ENCODE data around the gene DOK6.
"Not testable (repeated sequence)": the region's sequence is repeated elsewhere in the genome, so short reads cannot be mapped to it uniquely, and the experiment has no call there.

DOK6 gene

GRCh38 chr18:69854455-69854854 lies 453.8 kb downstream of the DOK6 start:
- no peak for DNase-seq (ENCODE audit: low read depth in 2 of 3, low spot score in 2 of 3)

DNA sequence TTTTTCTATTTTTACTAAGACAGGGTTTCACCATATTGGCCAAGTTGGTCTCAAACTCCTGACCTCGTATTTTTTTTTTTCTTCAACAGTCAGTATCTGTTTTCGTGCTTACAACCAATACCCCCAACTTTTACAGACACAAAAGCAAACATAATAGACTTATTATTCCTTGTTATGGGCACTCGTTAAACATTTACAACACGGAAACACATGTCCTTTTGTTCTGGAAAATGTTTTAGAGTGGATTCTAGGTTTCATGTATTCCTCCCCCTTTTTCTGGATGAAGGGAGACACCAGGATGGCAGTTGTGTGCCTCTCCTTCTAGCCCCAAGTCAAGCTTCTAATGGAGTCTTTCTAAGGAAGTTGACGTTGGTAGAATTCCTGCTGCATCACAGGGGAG lies 458.2 kb downstream of the DOK6 start:
- DNase-seq (ENCODE audit: low read depth in 2 of 3, low spot score in 2 of 3), result no peak

DNA sequence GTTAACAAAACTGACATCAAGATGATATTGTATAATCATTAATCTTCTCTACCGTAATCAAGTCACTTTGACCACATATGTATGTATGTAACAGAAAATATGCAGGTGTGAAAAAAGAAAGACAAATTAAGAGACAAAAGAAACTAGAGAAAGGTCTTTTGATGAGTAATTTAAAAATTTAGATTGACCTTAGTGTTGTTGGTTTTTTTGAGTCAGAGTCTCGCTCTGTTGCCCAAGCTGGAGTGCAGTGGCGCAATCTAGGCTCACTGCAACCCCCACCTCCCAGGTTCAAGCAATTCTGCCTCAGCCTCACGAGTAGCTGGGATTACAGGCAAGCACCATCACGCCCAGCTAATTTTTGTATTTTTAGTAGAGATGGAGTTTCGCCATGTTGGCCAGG lies 464.1 kb downstream of the DOK6 start:
- DNase-seq (ENCODE audit: low read depth in 2 of 3, low spot score in 2 of 3), result not testable (repeated sequence)

- DNase-seq (ENCODE audit: low read depth in 2 of 3, low spot score in 2 of 3), result no peak
Measured at GRCh38 chr18:69865776-69866175, 465.1 kb downstream of the DOK6 start.

- DNase-seq (ENCODE audit: low read depth in 2 of 3, low spot score in 2 of 3), result no peak
Measured at GRCh38 chr18:69866212-69866611, 465.5 kb downstream of the DOK6 start.

GRCh38 chr18:69870736-69871135 lies 470.0 kb downstream of the DOK6 start:
- DNase-seq (ENCODE audit: low read depth in 2 of 3, low spot score in 2 of 3), result no peak

- no peak for DNase-seq (ENCODE audit: low read depth in 2 of 3, low spot score in 2 of 3)
Measured at GRCh38 chr18:69871363-69871762, 470.7 kb downstream of the DOK6 start.

GRCh38 chr18:69872661-69873060 lies 472.0 kb downstream of the DOK6 start:
- no peak for DNase-seq (ENCODE audit: low read depth in 2 of 3, low spot score in 2 of 3)

DNA sequence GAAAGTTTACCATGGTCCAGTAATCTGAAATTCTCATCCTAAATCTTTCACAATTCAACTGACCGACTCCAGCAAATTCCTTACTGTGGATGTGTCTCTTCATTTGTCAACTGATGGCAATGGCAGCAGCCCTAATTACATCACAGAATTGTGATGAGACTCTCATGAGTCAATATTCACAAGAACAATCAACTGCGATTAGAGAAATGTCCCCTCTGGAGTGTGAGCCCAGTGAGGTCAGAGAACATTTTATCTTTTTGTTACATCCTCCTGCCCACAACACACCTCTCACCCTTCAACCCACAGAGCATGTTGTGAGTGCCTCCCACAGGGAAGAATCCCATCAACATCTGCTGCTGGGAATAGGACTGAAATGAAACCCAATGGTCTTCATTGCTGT lies 473.4 kb downstream of the DOK6 start:
- DNase-seq (ENCODE audit: low read depth in 2 of 3, low spot score in 2 of 3), result no peak

GRCh38 chr18:69876490-69876889 lies 475.8 kb downstream of the DOK6 start:
- DNase-seq (ENCODE audit: low read depth in 2 of 3, low spot score in 2 of 3), result no peak

DNA sequence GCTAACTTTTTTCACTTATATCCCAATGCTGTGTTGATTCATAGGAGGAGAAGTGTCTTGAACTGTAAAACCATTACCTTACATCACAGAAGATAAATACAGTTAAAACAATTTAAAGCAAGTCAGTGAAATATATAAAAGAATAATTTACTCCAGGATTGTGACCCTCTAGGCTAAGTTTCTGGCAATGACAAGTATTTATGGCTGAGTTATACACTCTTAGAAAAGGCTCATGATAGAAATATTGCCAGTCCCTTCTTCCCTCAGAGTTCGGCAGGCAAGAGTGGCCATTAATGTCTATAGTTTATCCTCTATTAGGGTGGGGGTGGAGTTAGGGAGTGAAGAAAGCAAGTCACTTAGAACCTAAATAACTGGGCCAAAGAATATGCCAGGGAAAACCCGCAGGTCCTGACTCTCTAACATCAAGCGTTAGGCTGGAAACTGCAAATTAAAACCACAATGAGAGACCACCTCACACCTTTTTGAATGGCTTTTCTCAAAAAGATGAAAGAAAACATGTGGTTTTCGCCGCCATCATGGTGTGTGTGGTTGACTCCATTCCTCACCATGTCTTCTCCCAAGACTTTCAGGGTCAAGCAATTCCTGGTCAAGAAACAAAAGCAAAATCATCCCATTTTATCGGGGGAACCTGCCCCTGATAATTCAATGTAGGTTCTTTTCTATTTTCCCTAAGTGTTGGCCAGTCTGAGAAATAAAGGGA lies 477.7 kb downstream of the DOK6 start:
- no peak for DNase-seq (ENCODE audit: low read depth in 2 of 3, low spot score in 2 of 3)

DNA sequence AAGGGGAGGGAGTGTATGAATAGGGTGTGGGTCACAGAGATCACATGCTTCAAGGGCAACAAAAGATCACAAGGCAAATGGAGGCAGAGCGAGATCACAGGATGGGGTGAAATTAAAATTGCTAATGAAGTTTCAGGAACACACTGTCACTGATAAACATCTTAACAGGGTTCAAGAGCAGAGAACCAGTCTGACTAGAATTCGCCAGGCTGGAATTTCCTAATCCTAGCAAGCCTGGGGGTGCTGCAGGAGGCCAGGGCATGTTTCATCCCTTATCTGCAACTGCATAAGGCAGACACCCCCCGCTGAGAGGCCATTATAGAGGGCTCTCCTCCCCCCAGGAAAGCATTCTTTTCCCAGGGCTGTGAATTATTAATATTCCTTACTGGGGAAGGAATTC lies 478.4 kb downstream of the DOK6 start:
- DNase-seq (ENCODE audit: low read depth in 2 of 3, low spot score in 2 of 3), result not testable (repeated sequence)

GRCh38 chr18:69880083-69880482 lies 479.4 kb downstream of the DOK6 start:
- no peak for DNase-seq (ENCODE audit: low read depth in 2 of 3, low spot score in 2 of 3)

GRCh38 chr18:69882965-69883668 lies 482.4 kb downstream of the DOK6 start:
- no peak for DNase-seq (ENCODE audit: low read depth in 2 of 3, low spot score in 2 of 3)

GRCh38 chr18:69883781-69884180 lies 483.1 kb downstream of the DOK6 start:
- DNase-seq (ENCODE audit: low read depth in 2 of 3, low spot score in 2 of 3), result no peak

DNA sequence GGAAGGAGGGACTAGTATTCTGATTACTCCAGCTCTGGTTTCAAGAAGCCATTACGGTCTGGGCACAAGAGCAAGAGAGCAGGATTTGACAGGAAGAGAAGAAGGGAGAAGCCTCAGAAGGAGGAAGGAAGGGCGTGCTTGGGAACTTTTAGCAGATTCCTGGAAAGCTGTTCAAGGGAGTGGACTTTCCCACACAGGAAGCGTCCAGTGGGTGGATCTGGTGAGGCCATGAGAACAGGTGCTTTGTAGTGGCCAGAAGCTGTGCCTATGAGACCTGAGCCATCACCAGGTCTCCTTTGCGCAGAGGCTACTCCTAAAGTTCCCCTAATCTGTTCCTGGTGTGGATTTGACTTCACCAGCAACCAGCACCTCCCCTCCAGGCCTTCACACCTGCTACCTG lies 484.7 kb downstream of the DOK6 start:
- no peak for DNase-seq (ENCODE audit: low read depth in 2 of 3, low spot score in 2 of 3)

DNA sequence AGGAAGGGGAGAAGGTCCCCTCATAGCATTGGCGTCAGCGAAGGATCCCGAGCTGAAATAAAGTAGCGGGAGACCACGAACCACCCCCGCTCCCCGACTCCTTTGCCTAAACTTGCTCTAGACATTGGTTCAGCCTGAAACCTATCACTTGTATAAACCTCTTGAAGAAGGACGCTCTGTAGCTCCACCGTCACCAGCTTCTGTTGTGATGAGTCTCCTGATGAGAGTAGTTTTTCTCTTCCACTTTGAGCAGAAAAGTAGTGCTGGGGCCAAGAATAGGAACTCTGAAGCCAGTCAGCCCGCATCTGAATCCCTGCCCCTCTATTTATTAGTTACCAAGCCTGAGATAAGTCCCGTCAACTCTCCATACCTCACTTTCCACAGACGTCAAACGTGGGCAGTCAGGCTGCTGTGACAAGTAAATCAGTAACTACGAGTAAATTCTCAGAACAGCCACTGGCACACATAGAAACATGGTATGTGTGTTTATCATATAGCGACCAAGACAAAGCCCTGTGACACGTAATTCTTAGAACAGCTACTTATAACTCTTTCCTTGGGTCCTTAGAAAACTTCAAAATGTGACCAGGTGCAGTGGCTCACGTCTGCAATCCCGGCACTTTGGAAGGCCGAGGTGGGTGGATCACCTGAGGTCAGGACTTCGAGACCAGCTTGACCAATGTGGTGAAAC lies 485.3 kb downstream of the DOK6 start:
- no peak for DNase-seq (ENCODE audit: low read depth in 2 of 3, low spot score in 2 of 3)

GRCh38 chr18:69887256-69887655 lies 486.6 kb downstream of the DOK6 start:
- DNase-seq (ENCODE audit: low read depth in 2 of 3, low spot score in 2 of 3), result no peak

DNA sequence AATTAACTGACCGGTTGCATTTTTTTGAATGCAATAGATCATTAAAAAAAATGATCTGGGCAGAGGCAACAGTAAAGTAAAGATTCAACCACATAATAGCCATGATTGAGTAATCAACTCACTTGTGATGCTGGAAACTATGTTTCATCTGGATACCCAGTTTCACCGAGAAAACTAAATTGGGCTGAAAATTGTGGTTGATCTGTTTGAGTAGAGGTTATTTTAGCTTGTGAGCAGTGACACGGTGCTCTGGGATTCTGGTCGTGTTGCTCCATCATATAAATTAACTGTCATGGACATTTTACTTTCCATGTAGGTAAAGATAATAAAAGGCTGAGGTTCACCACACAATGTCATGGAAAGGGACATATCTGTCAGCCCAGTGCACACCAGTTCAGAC lies 488.3 kb downstream of the DOK6 start:
- no peak for DNase-seq (ENCODE audit: low read depth in 2 of 3, low spot score in 2 of 3)

GRCh38 chr18:69890558-69890957 lies 489.9 kb downstream of the DOK6 start:
- DNase-seq (ENCODE audit: low read depth in 2 of 3, low spot score in 2 of 3), result no peak

DNA sequence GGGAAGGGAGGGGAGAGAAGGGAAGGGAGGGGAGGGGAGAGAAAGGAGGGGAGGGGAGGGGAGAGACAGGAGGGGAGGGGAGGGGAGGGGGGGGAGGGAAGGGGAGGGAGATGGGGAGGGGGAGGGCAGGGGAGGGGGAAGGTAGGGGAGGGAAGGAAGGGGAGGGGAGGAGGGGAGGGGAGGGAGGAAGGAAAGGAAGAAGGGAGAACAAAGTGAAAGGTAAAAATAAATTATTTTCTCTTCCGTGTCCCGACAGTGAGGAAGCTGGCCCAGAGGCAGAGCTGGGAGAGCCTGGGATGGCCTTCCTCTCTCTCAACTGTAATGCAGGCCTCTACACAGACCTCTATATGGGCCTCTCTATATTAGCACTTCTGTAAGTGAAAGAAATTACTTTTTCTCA lies 493.8 kb downstream of the DOK6 start:
- DNase-seq (ENCODE audit: low read depth in 2 of 3, low spot score in 2 of 3), result no peak

Measured in activated CD8-positive, alpha-beta memory T cell treated with anti-CD3 and anti-CD28 coated beads for 48 hours (primary cell).